ENCODE data around the gene TM2D3. TPM values are rescaled to one million over a fixed set of nuclear protein-coding genes. Genes with fewer than 3 reads are reported as not detected.

The TM2D3 gene
- total and polyA plus RNA-seq, 2 experiments from 2014 or later = 26.2 to 36.6 TPM

DNA sequence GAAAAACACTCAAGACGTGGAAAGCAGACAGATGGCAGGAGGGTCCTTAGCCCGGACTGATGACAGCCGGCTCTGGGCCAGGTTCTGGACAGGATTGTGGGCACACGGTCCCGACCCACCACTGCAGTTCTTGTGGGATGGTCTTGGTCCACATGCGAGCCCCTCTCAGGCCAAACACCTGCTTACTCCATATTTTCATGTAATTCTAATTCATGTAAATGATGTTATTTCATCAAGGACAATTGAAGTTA is 32.6 kb downstream of the TM2D3 start:
- Mint-ChIP-seq H3K27ac (no peak overlapping the region), H3K27me3 (ENCODE audit: insufficient read depth, low read depth, poor library complexity) (peaks cover 13% of the 10 kb centered on the region), H3K4me3 (no peak overlapping the region), H3K4me1 (peaks cover 31% of the 10 kb centered on the region), H3K9me3 (peaks cover 5% of the 10 kb centered on the region; the same call in 2 of the 3 replicates), H3K36me3 (ENCODE audit: low read depth) (peaks cover 9% of the 10 kb centered on the region; the same call in 2 of the 3 replicates)
- Histone ChIP-seq H3K36me3 (ENCODE audit: insufficient read depth) (no peaks in the 10 kb centered on the region), H3K79me2 (replicated peaks; ENCODE audit: insufficient read depth) (no peaks in the 10 kb centered on the region), H2AFZ (no peak overlapping the region), H3K4me1 (ENCODE audit: insufficient read depth) (peaks cover 8% of the 10 kb centered on the region), H3K4me2 (no peak overlapping the region), H3F3A (replicated peaks; ENCODE audit: low read depth) (no peaks in the 10 kb centered on the region), H3K27me3 (ENCODE audit: insufficient read depth) (no peaks in the 10 kb centered on the region), H3K27ac (ENCODE audit: low read depth) (no peak overlapping the region), H4K20me1 (replicated peaks; ENCODE audit: insufficient read depth) (no peaks in the 10 kb centered on the region), H3K9me2 (ENCODE audit: insufficient read depth) (no peaks in the 10 kb centered on the region), H3K4me3 (no peak overlapping the region)
- DNase-seq (ENCODE audit: low spot score) (no peak), ATAC-seq (no peak)
- no peak for TF ChIP-seq EZH2phosphoT487 (IDR thresholded peaks at IDR 0.05; ENCODE audit: unreplicated experiment)
- TF ChIP-seq ZNF331 (CRISPR knock-in tag; IDR thresholded peaks at IDR 0.05; ENCODE audit: low read depth) = no peak
- no peak for TF ChIP-seq NANOG (IDR thresholded peaks at IDR 0.05; ENCODE audit: borderline replicate concordance)
- TF ChIP-seq CREB1 (CRISPR knock-in tag; IDR thresholded peaks at IDR 0.05; ENCODE audit: low read depth) = no peak
- TF ChIP-seq, protein P1, sequence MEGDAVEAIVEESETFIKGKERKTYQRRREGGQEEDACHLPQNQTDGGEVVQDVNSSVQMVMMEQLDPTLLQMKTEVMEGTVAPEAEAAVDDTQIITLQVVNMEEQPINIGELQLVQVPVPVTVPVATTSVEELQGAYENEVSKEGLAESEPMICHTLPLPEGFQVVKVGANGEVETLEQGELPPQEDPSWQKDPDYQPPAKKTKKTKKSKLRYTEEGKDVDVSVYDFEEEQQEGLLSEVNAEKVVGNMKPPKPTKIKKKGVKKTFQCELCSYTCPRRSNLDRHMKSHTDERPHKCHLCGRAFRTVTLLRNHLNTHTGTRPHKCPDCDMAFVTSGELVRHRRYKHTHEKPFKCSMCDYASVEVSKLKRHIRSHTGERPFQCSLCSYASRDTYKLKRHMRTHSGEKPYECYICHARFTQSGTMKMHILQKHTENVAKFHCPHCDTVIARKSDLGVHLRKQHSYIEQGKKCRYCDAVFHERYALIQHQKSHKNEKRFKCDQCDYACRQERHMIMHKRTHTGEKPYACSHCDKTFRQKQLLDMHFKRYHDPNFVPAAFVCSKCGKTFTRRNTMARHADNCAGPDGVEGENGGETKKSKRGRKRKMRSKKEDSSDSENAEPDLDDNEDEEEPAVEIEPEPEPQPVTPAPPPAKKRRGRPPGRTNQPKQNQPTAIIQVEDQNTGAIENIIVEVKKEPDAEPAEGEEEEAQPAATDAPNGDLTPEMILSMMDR (conservative IDR thresholded peaks at IDR 0.05; ENCODE audit: low read depth in 2 of 2) = no peak
- no peak for TF ChIP-seq STAT1 (IDR thresholded peaks at IDR 0.05; ENCODE audit: unreplicated experiment)
- TF ChIP-seq, protein P2, sequence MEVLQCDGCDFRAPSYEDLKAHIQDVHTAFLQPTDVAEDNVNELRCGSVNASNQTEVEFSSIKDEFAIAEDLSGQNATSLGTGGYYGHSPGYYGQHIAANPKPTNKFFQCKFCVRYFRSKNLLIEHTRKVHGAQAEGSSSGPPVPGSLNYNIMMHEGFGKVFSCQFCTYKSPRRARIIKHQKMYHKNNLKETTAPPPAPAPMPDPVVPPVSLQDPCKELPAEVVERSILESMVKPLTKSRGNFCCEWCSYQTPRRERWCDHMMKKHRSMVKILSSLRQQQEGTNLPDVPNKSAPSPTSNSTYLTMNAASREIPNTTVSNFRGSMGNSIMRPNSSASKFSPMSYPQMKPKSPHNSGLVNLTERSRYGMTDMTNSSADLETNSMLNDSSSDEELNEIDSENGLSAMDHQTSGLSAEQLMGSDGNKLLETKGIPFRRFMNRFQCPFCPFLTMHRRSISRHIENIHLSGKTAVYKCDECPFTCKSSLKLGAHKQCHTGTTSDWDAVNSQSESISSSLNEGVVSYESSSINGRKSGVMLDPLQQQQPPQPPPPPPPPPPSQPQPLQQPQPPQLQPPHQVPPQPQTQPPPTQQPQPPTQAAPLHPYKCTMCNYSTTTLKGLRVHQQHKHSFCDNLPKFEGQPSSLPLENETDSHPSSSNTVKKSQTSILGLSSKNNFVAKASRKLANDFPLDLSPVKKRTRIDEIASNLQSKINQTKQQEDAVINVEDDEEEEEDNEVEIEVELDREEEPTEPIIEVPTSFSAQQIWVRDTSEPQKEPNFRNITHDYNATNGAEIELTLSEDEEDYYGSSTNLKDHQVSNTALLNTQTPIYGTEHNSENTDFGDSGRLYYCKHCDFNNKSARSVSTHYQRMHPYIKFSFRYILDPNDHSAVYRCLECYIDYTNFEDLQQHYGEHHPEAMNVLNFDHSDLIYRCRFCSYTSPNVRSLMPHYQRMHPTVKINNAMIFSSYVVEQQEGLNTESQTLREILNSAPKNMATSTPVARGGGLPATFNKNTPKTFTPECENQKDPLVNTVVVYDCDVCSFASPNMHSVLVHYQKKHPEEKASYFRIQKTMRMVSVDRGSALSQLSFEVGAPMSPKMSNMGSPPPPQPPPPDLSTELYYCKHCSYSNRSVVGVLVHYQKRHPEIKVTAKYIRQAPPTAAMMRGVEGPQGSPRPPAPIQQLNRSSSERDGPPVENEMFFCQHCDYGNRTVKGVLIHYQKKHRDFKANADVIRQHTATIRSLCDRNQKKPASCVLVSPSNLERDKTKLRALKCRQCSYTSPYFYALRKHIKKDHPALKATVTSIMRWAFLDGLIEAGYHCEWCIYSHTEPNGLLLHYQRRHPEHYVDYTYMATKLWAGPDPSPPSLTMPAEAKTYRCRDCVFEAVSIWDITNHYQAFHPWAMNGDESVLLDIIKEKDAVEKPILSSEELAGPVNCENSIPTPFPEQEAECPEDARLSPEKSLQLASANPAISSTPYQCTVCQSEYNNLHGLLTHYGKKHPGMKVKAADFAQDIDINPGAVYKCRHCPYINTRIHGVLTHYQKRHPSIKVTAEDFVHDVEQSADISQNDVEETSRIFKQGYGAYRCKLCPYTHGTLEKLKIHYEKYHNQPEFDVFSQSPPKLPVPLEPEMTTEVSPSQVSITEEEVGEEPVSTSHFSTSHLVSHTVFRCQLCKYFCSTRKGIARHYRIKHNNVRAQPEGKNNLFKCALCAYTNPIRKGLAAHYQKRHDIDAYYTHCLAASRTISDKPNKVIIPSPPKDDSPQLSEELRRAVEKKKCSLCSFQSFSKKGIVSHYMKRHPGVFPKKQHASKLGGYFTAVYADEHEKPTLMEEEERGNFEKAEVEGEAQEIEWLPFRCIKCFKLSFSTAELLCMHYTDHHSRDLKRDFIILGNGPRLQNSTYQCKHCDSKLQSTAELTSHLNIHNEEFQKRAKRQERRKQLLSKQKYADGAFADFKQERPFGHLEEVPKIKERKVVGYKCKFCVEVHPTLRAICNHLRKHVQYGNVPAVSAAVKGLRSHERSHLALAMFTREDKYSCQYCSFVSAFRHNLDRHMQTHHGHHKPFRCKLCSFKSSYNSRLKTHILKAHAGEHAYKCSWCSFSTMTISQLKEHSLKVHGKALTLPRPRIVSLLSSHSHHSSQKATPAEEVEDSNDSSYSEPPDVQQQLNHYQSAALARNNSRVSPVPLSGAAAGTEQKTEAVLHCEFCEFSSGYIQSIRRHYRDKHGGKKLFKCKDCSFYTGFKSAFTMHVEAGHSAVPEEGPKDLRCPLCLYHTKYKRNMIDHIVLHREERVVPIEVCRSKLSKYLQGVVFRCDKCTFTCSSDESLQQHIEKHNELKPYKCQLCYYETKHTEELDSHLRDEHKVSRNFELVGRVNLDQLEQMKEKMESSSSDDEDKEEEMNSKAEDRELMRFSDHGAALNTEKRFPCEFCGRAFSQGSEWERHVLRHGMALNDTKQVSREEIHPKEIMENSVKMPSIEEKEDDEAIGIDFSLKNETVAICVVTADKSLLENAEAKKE (CRISPR knock-in tag; IDR thresholded peaks at IDR 0.05) = no peak
- TF ChIP-seq EZH2 (IDR thresholded peaks at IDR 0.05; ENCODE audit: low read depth, unreplicated experiment) = no peak
- TF ChIP-seq, protein P3, sequence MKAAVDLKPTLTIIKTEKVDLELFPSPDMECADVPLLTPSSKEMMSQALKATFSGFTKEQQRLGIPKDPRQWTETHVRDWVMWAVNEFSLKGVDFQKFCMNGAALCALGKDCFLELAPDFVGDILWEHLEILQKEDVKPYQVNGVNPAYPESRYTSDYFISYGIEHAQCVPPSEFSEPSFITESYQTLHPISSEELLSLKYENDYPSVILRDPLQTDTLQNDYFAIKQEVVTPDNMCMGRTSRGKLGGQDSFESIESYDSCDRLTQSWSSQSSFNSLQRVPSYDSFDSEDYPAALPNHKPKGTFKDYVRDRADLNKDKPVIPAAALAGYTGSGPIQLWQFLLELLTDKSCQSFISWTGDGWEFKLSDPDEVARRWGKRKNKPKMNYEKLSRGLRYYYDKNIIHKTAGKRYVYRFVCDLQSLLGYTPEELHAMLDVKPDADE (IDR thresholded peaks at IDR 0.05) = no peak
- TF ChIP-seq ZNF114 (CRISPR knock-in tag; IDR thresholded peaks at IDR 0.05) = no peak
- TF ChIP-seq JUNB (IDR thresholded peaks at IDR 0.05; ENCODE audit: unreplicated experiment) = no peak
- TF ChIP-seq POLR2AphosphoS5 (IDR thresholded peaks at IDR 0.05; ENCODE audit: low read depth) = no peak
- no peak for TF ChIP-seq REST (IDR thresholded peaks at IDR 0.05; ENCODE audit: unreplicated experiment)

Data from GM23338 (cell line).